Stimulated activated CD4-positive, alpha-beta T cell treated with anti-CD3 and anti-CD28 coated beads, Interleukin-4, amount 100 ng/mL, for 48 hours (primary cell): Measurements from ENCODE around the gene KIFAP3.

Experiments
- DNase-seq, 2 donors: peaks; one replicate each; pipeline ENCODE4 v3.0.0-alpha.2; 2020; ENCODE audit warnings: low read depth in 2 of 2

Gene KIFAP3

DNA sequence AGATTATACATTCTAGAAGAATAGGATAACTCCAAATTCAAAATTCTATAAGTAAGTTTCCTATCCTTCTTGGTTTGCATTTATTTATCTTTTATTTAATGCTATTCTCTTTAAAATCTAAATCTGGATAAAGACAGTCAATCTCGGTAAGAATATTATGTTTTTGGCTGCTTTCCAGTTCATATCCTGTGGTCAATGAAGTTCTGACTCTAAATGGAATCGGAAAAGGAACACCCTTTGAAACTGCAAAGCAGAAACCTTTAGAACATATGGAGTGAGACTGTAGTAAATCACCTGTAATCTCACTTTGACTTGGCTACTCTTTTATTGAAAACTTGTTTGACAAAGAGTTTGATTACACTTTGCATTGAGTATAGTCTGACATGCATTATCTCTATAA lies 85.2 kb downstream of the KIFAP3 start:
- no peak for DNase-seq

DNA sequence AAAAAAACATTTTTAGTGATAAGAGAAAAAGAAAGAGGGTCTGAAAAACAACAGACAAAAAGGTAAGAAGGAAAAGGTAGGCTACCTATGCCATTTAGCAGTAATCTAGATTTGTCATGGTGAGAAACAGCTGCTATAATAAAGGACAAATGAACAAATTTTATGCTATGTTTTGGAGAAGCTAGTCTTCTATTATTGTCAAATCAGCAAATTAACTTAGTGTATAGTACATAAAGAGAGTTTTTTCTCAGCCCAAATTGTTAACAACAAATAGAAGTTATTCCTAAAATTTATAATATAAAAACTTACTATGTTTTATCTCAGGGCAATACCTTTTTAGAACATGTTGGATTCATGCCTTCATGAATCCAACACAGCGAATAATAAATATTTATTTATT lies 88.7 kb downstream of the KIFAP3 start:
- DNase-seq = no peak

GRCh38 chr1:169974067-169974466 lies 100.4 kb downstream of the KIFAP3 start:
- DNase-seq = no peak

DNA sequence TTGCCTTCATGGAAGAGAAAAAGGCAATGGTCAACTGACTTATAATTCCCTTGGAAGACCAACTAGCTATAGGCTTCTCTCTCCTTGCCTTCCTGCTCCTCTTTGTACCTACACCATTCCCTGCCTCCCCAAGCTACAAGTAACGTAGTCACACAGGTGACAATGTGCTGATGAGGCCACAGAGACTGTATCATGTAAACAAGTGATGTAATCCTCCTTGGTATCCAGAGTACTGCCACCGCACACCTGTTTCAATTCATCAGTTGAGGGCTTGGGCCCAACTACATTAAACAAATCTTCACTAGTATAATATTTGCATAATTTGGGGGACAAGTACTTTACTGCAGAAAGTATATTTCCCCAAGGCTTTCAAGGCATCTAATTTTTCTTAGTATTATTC lies 104.4 kb downstream of the KIFAP3 start:
- DNase-seq = no peak

- DNase-seq = no peak
These were observed 106.3 kb downstream of the KIFAP3 start for GRCh38 chr1:169968174-169968573.

DNA sequence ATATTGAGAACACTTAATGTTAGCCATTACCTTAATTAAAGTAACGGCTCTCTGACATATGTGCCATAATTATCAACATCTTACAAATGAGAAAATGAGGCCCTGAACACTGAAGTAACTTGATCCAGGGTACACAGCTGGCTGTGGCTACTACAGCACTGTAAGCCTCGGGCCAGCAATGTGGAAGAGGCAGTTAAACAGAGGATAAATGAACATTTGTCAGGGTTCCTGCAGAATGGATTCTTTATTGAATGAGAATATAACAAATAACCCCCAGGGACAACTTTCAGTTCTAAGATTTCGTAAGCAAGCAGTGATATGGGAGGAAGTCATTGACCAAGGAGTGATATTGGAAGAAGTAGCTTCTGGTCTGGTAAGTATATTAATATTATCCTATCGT lies 110.3 kb downstream of the KIFAP3 start:
- no peak for DNase-seq

DNA sequence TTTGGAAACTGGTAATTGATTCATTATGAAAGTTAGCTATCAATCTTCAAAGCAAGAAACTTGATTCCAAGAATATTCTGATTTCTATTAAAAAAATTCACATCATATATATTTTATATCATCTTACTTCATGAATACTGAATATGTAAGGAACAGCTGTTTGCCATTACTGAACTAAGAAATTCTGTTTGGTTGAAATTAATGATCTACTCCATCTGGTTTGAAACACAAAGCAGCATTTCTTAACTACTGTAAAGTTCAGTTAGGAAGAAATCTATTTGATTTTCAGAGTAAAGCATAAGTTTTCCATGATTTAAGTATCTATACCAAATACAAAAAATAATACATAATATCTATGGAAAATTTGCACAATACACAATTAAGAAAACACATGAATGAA lies 114.8 kb downstream of the KIFAP3 start:
- DNase-seq = no peak

DNA sequence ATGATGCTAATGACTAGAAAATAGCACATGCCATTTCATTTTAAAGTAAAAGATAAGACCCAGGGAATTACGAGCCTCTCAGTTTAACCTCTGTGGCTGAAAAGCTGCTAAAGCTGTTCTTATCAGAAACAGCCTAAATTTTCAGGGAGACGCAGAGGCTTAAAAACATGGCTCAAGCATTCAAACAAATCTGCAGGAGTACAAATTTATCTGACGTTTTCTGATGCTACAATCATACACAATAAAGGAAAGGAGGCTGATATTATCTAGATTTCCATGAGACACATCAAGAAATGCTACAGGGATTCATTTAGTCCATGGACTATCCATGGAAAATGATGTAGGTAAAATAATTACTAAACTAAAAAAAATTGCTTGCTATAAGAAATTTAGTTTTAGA lies 115.5 kb downstream of the KIFAP3 start:
- DNase-seq = no peak

- no peak for DNase-seq
These were observed 116.6 kb downstream of the KIFAP3 start for GRCh38 chr1:169957884-169958283.

DNA sequence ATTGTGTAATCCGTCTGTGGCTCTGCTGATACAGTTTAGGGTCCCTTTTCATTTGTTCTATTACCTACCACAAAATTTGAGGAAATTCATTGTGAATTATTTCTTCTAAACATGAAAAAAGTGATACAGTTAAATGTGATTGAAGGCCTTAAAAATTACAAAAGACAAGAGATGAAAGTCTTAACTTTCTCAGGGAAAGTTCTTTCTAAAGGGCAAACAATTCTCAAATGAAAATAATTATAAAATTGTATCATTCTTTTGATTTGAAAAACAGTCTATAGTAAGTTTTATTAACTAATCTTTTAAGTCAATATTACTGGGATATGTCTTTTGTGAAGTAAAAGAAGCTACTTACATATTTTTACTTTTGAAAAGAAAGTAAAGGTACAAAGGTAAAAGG lies 123.4 kb downstream of the KIFAP3 start:
- DNase-seq = no peak

- DNase-seq = no peak
These were observed 125.4 kb downstream of the KIFAP3 start for GRCh38 chr1:169949139-169949538.

- DNase-seq = no peak
These were observed 128.3 kb downstream of the KIFAP3 start for GRCh38 chr1:169946206-169946605.

DNA sequence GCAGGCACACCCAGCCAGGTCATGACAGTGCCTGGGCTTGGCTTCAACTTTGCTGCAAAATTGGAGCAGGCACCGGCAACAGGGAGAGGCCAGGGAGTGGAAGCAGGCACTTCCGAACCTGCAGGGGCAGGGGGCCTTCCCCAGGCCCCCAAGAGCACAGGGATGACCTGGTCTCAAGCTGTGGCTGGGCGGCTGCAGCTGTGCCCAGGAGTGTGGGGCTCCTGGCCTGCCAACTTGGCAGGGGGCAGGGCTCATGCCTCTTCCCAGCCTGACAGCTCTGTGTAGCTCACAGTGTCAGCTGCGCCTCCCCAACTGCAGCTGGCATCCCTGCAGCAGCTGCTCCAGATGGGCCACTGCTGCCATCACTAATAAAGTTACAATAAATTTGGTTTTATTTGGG lies 129.3 kb downstream of the KIFAP3 start:
- no peak for DNase-seq

DNA sequence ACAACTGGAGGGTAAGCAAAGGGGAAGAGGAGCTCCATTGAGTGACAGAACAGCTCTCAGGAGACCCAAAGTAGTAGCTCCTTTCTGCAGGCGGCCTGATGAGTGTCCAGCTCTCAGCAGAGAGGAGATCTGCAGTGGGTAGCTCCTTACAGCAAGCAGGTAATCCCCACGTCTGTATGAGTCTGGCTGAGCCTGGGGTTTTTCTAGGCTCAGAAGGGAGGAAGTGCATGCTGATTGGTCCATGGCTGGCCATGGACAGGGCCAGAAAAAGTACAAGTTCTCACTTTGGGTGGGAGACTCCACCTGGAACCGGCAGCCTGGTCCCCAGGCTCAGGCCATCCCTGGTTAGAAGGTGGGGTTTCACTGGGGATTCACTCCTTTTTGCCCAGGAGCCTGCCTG lies 129.9 kb downstream of the KIFAP3 start:
- no peak for DNase-seq

DNA sequence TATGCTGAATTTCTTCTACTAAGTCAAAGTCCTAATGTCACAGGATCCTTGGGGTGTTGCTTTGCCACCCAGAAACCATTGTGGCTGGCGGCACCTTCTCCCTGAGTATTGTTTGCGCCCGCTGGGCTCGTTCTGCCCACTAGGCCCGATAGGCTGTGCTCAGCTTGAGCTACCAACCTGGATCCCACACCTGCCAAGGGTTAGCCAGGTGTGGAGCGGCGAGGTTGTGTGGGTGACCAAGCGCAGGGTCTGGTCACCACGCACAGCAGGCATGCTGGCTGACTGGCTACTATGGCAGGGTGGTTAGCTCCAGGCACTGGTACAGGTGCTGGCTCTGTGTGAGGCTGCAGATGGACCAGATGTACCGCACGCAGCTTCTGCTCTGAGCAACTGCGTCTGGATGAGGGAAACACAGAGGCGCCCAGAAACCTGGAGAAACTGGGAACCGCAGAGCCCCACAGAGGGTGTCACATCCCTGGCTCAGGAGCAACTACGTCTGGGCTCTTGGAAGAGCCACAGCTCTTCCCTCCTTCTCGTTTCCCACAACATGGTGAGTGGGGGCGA lies 130.4 kb downstream of the KIFAP3 start:
- DNase-seq = no peak

GRCh38 chr1:169941982-169942830 lies 132.3 kb downstream of the KIFAP3 start:
- DNase-seq = no peak

DNA sequence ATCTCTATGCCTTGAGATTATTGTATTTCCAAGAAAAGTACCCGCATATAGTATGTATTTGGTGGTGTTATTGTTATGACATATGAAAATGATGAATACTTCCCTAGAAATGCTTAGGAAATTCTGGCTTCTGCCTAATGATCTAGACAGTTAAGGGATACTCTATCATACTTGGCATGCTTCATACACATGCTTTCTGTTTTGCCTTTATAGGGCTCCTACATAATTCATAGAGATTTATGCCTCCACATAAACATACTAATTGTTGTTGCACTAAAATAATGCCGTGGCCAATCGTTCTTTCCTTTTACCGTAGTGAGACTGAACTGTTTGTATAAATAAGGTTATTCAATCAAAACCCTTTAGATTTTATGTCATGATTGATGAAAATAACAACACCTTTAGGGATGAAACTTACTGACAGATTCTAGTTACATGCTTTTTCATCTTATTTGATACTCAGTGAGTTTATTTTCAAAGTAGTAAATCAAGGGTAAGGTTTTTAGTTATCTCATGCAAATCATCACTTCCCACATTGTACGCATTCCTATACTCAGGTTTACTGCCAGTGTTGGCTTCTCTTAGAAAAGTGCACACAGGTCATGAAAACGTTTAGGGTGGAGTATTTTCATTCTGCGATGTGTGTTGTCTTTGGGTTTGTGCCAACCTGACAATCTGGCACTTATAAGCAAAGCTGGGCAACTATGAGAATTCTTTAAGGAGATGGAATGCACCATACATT lies 140.3 kb downstream of the KIFAP3 start:
- DNase-seq = no peak

DNA sequence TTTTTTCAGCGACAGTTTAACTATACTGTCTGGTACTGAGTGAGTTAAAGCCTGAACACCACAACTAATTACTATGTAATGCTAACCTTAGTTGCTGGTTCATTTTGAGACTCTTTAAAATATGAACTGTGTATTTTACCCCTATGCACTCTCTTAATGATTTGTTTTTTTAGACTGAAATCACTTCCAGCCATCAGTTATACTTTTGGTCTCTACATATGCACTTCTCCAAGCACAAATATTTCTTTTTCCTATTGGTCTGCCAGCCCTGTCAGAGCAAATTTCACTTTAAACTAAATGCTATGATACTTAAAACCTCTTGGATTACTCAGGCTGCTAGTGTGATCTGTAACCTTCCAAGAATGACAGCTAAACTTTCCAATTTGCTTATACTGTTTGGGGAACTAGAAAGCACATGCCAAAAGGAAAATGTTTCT lies 142.7 kb downstream of the KIFAP3 start:
- no peak for DNase-seq

DNA sequence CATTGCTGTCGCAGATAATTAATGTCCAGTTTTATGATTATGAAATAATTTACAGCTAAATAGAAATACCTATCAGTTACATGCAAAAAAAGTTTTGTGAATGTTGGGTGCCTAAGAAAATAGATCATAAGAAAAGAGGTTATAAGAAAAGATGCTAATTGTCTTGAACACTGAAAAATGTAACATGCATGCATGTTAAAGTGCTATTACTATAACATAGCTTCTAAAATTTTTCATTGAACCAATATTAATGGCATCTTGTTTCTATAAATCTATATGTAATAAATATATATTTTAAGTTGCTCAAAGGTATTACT lies 145.3 kb downstream of the KIFAP3 start:
- no peak for DNase-seq

DNA sequence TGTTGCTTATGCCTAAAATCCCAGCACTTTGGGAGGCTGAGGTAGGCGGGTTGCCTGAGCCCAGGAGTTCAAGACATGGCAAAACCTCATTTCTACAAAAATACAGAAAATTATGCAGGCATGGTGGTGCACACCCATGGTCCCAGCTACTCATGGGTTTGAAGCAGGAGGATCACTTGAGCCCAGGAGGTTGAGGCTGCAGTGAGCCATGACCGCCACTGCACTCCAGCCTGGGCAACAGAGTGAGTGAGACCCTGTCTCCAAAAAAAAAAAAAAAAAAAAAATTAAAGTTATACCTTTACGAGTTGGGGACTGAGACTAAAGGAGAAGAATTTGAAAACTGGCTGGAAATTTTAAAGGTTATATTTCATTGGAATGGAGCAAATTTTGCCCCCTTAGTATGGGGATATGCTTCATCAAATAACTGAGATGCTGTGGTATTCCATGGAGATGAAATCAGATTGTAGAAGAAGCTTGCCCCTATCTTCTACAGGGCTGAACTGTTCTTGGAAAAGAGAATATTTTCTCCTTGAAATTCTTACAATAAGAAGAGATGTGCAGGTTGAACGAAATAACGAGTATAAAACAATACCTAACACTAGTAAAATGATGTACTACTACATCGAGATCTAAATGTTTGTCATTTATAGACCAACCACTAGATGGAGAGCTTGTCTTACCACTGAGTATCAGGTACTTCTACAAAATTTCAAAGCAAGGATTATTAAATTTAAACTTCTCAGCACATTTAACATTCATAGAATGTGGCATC lies 145.9 kb downstream of the KIFAP3 start:
- DNase-seq = no peak

- no peak for DNase-seq
These were observed 148.7 kb downstream of the KIFAP3 start for GRCh38 chr1:169925505-169926482.
